Tibial nerve (tissue), 4 donors: ENCODE results near the gene THSD4. TPM values are rescaled to one million over a fixed set of nuclear protein-coding genes. Genes with fewer than 3 reads are reported as not detected.
"Not testable (repeated sequence)": the region's sequence is repeated elsewhere in the genome, so short reads cannot be mapped to it uniquely, and the experiment has no call there.

Source experiments
- DNase-seq, 2 donors: peaks; one replicate each; pipeline ENCODE4 v3.0.0-alpha.2; 2019; ENCODE audit warnings: low spot score in 2 of 2
- H3K27ac ChIP-seq, 4 donors: fragments of 200-600 bp; sonication (generic) in 3 of 4; one replicate each; pipeline ENCODE4 v1.5.1; 2017 to 2019; ENCODE audit warnings: mild to moderate bottlenecking in 1 of 4
- H3K27me3 ChIP-seq, 2 donors: fragments of 200-600 bp; sonication (generic) in 1 of 2; one replicate each; pipeline versions ENCODE4 v1.5.1 to v1.6.0; 2017 to 2019
- H3K36me3 ChIP-seq, 3 donors: fragments of 200-600 bp; sonication (generic); one replicate each; pipeline ENCODE4 v1.5.1; 2018 to 2019
- H3K4me1 ChIP-seq, 4 donors: fragments of 200-600 bp; sonication (generic) in 3 of 4; one replicate each; pipeline ENCODE4 v1.5.1; 2017 to 2019
- H3K4me3 ChIP-seq, 4 donors: fragments of 200-600 bp; sonication (generic) in 3 of 4; one replicate each; pipeline ENCODE4 v1.5.1; 2017 to 2019; ENCODE audit warnings: mild to moderate bottlenecking in 1 of 4, moderate library complexity in 1 of 4
- H3K9me3 ChIP-seq, 4 donors: fragments of 200-600 bp; sonication (generic) in 3 of 4; one replicate each; pipeline ENCODE4 v1.5.1; 2017 to 2019
- CTCF ChIP-seq, 5 experiments: fragments of 200-600 bp in 3 of 5; fragments of 450-650 bp in 2 of 5; sonication (generic) in 3 of 5; IDR thresholded peaks; one replicate each; pipeline ENCODE4 v1.5.1; 2016 to 2019; ENCODE audit warnings: antibody characterized with exemption in 5 of 5, mild to moderate bottlenecking in 3 of 5, moderate library complexity in 2 of 5
- EP300 ChIP-seq, 2 donors: sonication (generic); formaldehyde crosslinking; IDR thresholded peaks; one replicate each; pipeline ENCODE4 v1.6.1; 2017; ENCODE audit warnings: antibody characterized with exemption in 2 of 2, mild to moderate bottlenecking in 1 of 2
- POLR2A ChIP-seq, 2 donors: fragments of 450-650 bp; IDR thresholded peaks; one replicate each; pipeline ENCODE4 v1.6.1; 2017; ENCODE audit warnings: antibody characterized with exemption in 2 of 2, mild to moderate bottlenecking in 2 of 2, moderate library complexity in 2 of 2
- WGBS, 2 donors: methylation state at CpG; one replicate each; pipeline ENCODE4 v1.1.5; 2018; 5-methylcytosine and 5-hydroxymethylcytosine counted together
- total RNA-seq, 4 donors: library from RNA; depleted of rRNA; stranded (reverse); fragments of >200 nt; gene quantifications; one replicate each; pipeline ENCODE4 v1.1.0, GENCODE V29; 2016

Gene THSD4
- total RNA-seq, 4 donors from 2014 or later: 9.6 to 25.1 (median 21.2) TPM

GRCh38 chr15:71167445-71168165 lies 52.3 kb downstream of the THSD4 start:
- TF ChIP-seq CTCF (IDR thresholded peaks at IDR 0.05) (no peak), EP300 (IDR thresholded peaks at IDR 0.05) (no peak), POLR2A (IDR thresholded peaks at IDR 0.05) (no peak)

GRCh38 chr15:71168166-71168834 lies 53.0 kb downstream of the THSD4 start:
- H3K9me3 ChIP-seq: peaks cover 0 to 27% (median 3%) of the 10 kb centered on the region in 4 donors
- 46 to 47% methylated on average over 5 of the region's 5 CpGs for WGBS, 2 donors
- no peak overlapping the region for H3K4me3 ChIP-seq
- TF ChIP-seq POLR2A (IDR thresholded peaks at IDR 0.05): no peak
- TF ChIP-seq CTCF (IDR thresholded peaks at IDR 0.05): no peak
- no peak for TF ChIP-seq EP300 (IDR thresholded peaks at IDR 0.05)
- H3K27ac ChIP-seq: no peak overlapping the region
- DNase-seq: no peak
- H3K27me3 ChIP-seq: no peaks in the 10 kb centered on the region
- H3K36me3 ChIP-seq: no peaks in the 10 kb centered on the region
- H3K4me1 ChIP-seq: no peaks in the 10 kb centered on the region

More at GRCh38 chr15:71167445-71168165, 52.3 kb downstream of the THSD4 start:
- WGBS, 2 donors: 43 to 49% methylated on average over 3 of the region's 3 CpGs
- no peak overlapping the region for H3K27ac ChIP-seq
- H3K36me3 ChIP-seq: no peaks in the 10 kb centered on the region
- H3K9me3 ChIP-seq: peaks cover 0 to 23% (median 0%) of the 10 kb centered on the region in 4 donors
- no peaks in the 10 kb centered on the region for H3K4me1 ChIP-seq
- no peaks in the 10 kb centered on the region for H3K27me3 ChIP-seq
- no peak for DNase-seq
- no peak overlapping the region for H3K4me3 ChIP-seq

- H3K36me3 ChIP-seq: no peaks in the 10 kb centered on the region
- TF ChIP-seq POLR2A (IDR thresholded peaks at IDR 0.05): no peak
- no peak for TF ChIP-seq CTCF (IDR thresholded peaks at IDR 0.05)
- no peak for TF ChIP-seq EP300 (IDR thresholded peaks at IDR 0.05)
- no peak overlapping the region for H3K27ac ChIP-seq
- no peak for DNase-seq
- peaks cover 0 to 30% (median 3%) of the 10 kb centered on the region in 4 donors for H3K9me3 ChIP-seq
- H3K27me3 ChIP-seq: no peaks in the 10 kb centered on the region
- no peaks in the 10 kb centered on the region for H3K4me1 ChIP-seq
- no peak overlapping the region for H3K4me3 ChIP-seq
Observed at GRCh38 chr15:71170163-71170562, 54.9 kb downstream of the THSD4 start.

- peaks cover 0 to 30% (median 3%) of the 10 kb centered on the region in 4 donors for H3K9me3 ChIP-seq
- TF ChIP-seq CTCF (IDR thresholded peaks at IDR 0.05): no peak
- no peak for TF ChIP-seq EP300 (IDR thresholded peaks at IDR 0.05)
- no peaks in the 10 kb centered on the region for H3K27me3 ChIP-seq
- no peak overlapping the region for H3K4me3 ChIP-seq
- no peaks in the 10 kb centered on the region for H3K4me1 ChIP-seq
- no peak overlapping the region for H3K27ac ChIP-seq
- H3K36me3 ChIP-seq: no peaks in the 10 kb centered on the region
- no peak for DNase-seq
Observed at GRCh38 chr15:71171195-71171594, 55.9 kb downstream of the THSD4 start.

GRCh38 chr15:71174360-71174759 lies 59.1 kb downstream of the THSD4 start:
- not testable (repeated sequence) for DNase-seq
- H3K9me3 ChIP-seq: peaks cover 0 to 30% (median 3%) of the 10 kb centered on the region in 4 donors
- 73 to 82% methylated on average over 7 to 10 of the region's 17 CpGs for whole genome bisulfite sequencing, 2 donors

More at GRCh38 chr15:71174360-71174759, 59.1 kb downstream of the THSD4 start:
- not testable (repeated sequence) for H3K4me3 ChIP-seq, H3K4me1 ChIP-seq, H3K27ac ChIP-seq, H3K36me3 ChIP-seq, H3K27me3 ChIP-seq
